ENCODE measurements around the gene DNAJC15. TPM values are rescaled to one million over a fixed set of nuclear protein-coding genes. Genes with fewer than 3 reads are reported as not detected.
"Not testable (repeated sequence)": the region's sequence is repeated elsewhere in the genome, so short reads cannot be mapped to it uniquely, and the experiment has no call there.

DNAJC15 gene
- polyA plus RNA-seq, 1 donor (not counting 4 experiments of a cell fraction or from before 2014, with no cell fraction given): 38.5 TPM

- FAIRE-seq (no peak), DNase-seq (ENCODE audit: low read depth, low spot score) (no peak)
- TF ChIP-seq EZH2 (IDR thresholded peaks at IDR 0.05; ENCODE audit: low read length): no peak
- TF ChIP-seq CTCF (optimal IDR thresholded peaks at IDR 0.05 in 1 of 3, IDR thresholded peaks at IDR 0.05 in 1 of 3, conservative IDR thresholded peaks at IDR 0.05 in 1 of 3; ENCODE audit: extremely low read depth in 1 of 3, insufficient read depth in 2 of 3, low read length in 3 of 3): no peak
- Histone ChIP-seq H3K9me3 (ENCODE audit: control insufficient read depth, low read depth, low read length) (no peaks in the 10 kb centered on the region), H3K27me3 (ENCODE audit: control insufficient read depth, extremely low read depth, insufficient read depth, low read length) (no peaks in the 10 kb centered on the region), H3K36me3 (ENCODE audit: control insufficient read depth in 2 of 2, extremely low read depth in 1 of 2, insufficient read depth in 2 of 2, low read length in 2 of 2) (no peaks in the 10 kb centered on the region), H3K27ac (ENCODE audit: control insufficient read depth, insufficient read depth, low read length) (peak overlapping the region; percentile 63), H3K4me2 (ENCODE audit: control insufficient read depth, extremely low read depth, insufficient read depth, low read depth, low read length) (peak overlapping the region; percentile 22), H4K20me1 (ENCODE audit: control insufficient read depth, extremely low read depth, insufficient read depth, low read length) (no peaks in the 10 kb centered on the region), H3K4me1 (ENCODE audit: control insufficient read depth, extremely low read depth, insufficient read depth, low read length) (peaks cover 28% of the 10 kb centered on the region), H2AFZ (ENCODE audit: control insufficient read depth, low read length) (no peak overlapping the region), H3K79me2 (ENCODE audit: control insufficient read depth, insufficient read depth, low read length) (peaks cover 51% of the 10 kb centered on the region), H3K9ac (ENCODE audit: control insufficient read depth, extremely low read depth, insufficient read depth, low read length) (peak overlapping the region; percentile 55), H3K9me1 (ENCODE audit: control insufficient read depth, extremely low read depth, insufficient read depth, low read length) (no peaks in the 10 kb centered on the region), H3K4me3 (ENCODE audit: control insufficient read depth in 2 of 3, extremely low read depth in 1 of 3, insufficient read depth in 2 of 3, low read depth in 1 of 3, low read length in 3 of 3) (no peak overlapping the region)
- dilution Hi-C loops (cut with MboI; ENCODE audit: extremely low pct_ligation_motif_present, low sequenced_read_pairs): no loop called here
Measured at GRCh38 chr13:43044720-43045301, 21.4 kb downstream of the DNAJC15 start.

DNA sequence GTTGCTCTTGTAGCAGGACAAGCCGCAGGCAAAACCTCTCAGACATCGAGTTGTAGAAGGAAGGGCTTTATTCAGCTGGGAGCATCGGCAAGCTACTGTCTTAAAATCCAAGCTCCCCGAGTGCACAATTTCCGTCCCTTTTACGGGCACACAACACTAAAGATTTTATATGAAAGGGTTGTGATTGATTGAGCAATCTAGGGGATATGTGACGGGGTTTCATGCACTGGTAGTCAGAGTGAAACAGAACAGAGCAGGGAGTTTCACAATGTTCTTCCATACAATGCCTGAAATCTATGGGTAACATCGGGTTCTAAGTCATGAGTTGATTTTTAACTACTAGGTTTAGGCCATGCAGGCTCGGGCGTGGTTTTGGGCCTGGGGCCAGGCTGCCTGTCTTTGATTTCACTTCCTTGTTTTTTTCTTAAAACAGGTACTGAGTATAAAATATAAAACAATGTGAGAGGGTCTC is 22.0 kb downstream of the DNAJC15 start:
- H2AFZ ChIP-seq (ENCODE audit: control insufficient read depth, low read length): peak overlapping the region; percentile 53
- H3K27me3 ChIP-seq (ENCODE audit: control insufficient read depth, extremely low read depth, insufficient read depth, low read length); H3K9me1 ChIP-seq (ENCODE audit: control insufficient read depth, extremely low read depth, insufficient read depth, low read length); H3K9me3 ChIP-seq (ENCODE audit: control insufficient read depth, low read depth, low read length); H3K36me3 ChIP-seq (ENCODE audit: control insufficient read depth in 2 of 2, extremely low read depth in 1 of 2, insufficient read depth in 2 of 2, low read length in 2 of 2); dilution Hi-C loops (cut with MboI; ENCODE audit: extremely low pct_ligation_motif_present, low sequenced_read_pairs); H4K20me1 ChIP-seq (ENCODE audit: control insufficient read depth, extremely low read depth, insufficient read depth, low read length); H3K4me3 ChIP-seq (ENCODE audit: control insufficient read depth in 2 of 3, extremely low read depth in 1 of 3, insufficient read depth in 2 of 3, low read depth in 1 of 3, low read length in 3 of 3); DNase-seq (ENCODE audit: low read depth, low spot score): not testable (repeated sequence)
- H3K27ac ChIP-seq (ENCODE audit: control insufficient read depth, insufficient read depth, low read length): peak overlapping the region; percentile 63
- peak; percentile 55 for FAIRE-seq
- H3K4me1 ChIP-seq (ENCODE audit: control insufficient read depth, extremely low read depth, insufficient read depth, low read length): peaks cover 28% of the 10 kb centered on the region
- H3K79me2 ChIP-seq (ENCODE audit: control insufficient read depth, insufficient read depth, low read length): peaks cover 53% of the 10 kb centered on the region
- H3K9ac ChIP-seq (ENCODE audit: control insufficient read depth, extremely low read depth, insufficient read depth, low read length): peak overlapping the region; percentile 55
- peak overlapping the region; percentile 22 for H3K4me2 ChIP-seq (ENCODE audit: control insufficient read depth, extremely low read depth, insufficient read depth, low read depth, low read length)

GRCh38 chr13:43046259-43046658 is 22.9 kb downstream of the DNAJC15 start:
- DNase-seq (ENCODE audit: low read depth, low spot score): no peak
- Histone ChIP-seq H3K9me3 (ENCODE audit: control insufficient read depth, low read depth, low read length) (no peaks in the 10 kb centered on the region), H3K27ac (ENCODE audit: control insufficient read depth, insufficient read depth, low read length) (no peak overlapping the region), H3K9ac (ENCODE audit: control insufficient read depth, extremely low read depth, insufficient read depth, low read length) (no peak overlapping the region), H3K36me3 (ENCODE audit: control insufficient read depth in 2 of 2, extremely low read depth in 1 of 2, insufficient read depth in 2 of 2, low read length in 2 of 2) (no peaks in the 10 kb centered on the region), H4K20me1 (ENCODE audit: control insufficient read depth, extremely low read depth, insufficient read depth, low read length) (no peaks in the 10 kb centered on the region), H3K9me1 (ENCODE audit: control insufficient read depth, extremely low read depth, insufficient read depth, low read length) (no peaks in the 10 kb centered on the region), H3K79me2 (ENCODE audit: control insufficient read depth, insufficient read depth, low read length) (peaks cover 58% of the 10 kb centered on the region), H3K4me2 (ENCODE audit: control insufficient read depth, extremely low read depth, insufficient read depth, low read depth, low read length) (no peak overlapping the region), H3K4me1 (ENCODE audit: control insufficient read depth, extremely low read depth, insufficient read depth, low read length) (peaks cover 22% of the 10 kb centered on the region), H2AFZ (ENCODE audit: control insufficient read depth, low read length) (no peak overlapping the region), H3K4me3 (ENCODE audit: control insufficient read depth in 2 of 3, extremely low read depth in 1 of 3, insufficient read depth in 2 of 3, low read depth in 1 of 3, low read length in 3 of 3) (no peak overlapping the region), H3K27me3 (ENCODE audit: control insufficient read depth, extremely low read depth, insufficient read depth, low read length) (no peaks in the 10 kb centered on the region)
- dilution Hi-C loops (cut with MboI; ENCODE audit: extremely low pct_ligation_motif_present, low sequenced_read_pairs): no loop called here
- no peak for FAIRE-seq
- TF ChIP-seq CTCF (optimal IDR thresholded peaks at IDR 0.05 in 1 of 3, IDR thresholded peaks at IDR 0.05 in 1 of 3, conservative IDR thresholded peaks at IDR 0.05 in 1 of 3; ENCODE audit: extremely low read depth in 1 of 3, insufficient read depth in 2 of 3, low read length in 3 of 3) (no peak), EZH2 (IDR thresholded peaks at IDR 0.05; ENCODE audit: low read length) (no peak)

All from keratinocyte (primary cell).